A673 (cell line): ENCODE data around the gene CORO2A.

Experiments used
- EZH2 ChIP-seq: fragments of 200-600 bp; sonication (generic); IDR thresholded peaks from 2 replicates; pipeline ENCODE4 v1.6.1; 2017; ENCODE audit warnings: borderline replicate concordance, low read depth, mild to moderate bottlenecking, mixed read lengths, antibody characterized with exemption, low read length; ENCODE audit not compliant: poor library complexity, severe bottlenecking
- TF ChIP-seq, protein P1 (sequence below): fragments of 300-800, 200-600 bp; sonication (generic); conservative IDR thresholded peaks from 2 replicates; pipeline ENCODE4 v1.5.1; 2017; ENCODE audit warnings: low read depth, mild to moderate bottlenecking, antibody characterized with exemption, low read length, moderate library complexity, mixed read lengths

DNA sequence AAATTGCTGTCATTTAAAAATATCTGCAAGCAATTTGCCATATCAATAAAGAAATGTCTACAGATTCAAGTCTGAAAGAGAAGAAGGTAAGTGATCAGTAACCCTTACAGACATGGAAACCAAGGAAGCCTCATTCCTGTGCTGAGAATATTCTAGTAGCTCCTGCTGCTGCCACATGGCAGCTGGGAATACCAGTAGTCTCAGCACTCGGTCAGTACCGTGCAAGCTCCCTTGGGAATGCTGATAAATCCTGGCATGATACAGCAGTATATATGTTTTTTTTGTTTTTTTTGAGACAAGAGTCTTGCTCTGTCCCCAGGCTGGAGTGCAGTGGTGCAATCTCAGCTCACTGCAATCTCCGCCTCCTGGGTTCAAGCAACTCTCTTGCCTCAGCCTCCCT lies 108.0 kb downstream of the CORO2A start:
- TF ChIP-seq, protein P1, sequence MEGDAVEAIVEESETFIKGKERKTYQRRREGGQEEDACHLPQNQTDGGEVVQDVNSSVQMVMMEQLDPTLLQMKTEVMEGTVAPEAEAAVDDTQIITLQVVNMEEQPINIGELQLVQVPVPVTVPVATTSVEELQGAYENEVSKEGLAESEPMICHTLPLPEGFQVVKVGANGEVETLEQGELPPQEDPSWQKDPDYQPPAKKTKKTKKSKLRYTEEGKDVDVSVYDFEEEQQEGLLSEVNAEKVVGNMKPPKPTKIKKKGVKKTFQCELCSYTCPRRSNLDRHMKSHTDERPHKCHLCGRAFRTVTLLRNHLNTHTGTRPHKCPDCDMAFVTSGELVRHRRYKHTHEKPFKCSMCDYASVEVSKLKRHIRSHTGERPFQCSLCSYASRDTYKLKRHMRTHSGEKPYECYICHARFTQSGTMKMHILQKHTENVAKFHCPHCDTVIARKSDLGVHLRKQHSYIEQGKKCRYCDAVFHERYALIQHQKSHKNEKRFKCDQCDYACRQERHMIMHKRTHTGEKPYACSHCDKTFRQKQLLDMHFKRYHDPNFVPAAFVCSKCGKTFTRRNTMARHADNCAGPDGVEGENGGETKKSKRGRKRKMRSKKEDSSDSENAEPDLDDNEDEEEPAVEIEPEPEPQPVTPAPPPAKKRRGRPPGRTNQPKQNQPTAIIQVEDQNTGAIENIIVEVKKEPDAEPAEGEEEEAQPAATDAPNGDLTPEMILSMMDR, result no peak
- TF ChIP-seq EZH2, result no peak
